HEK293T (cell line): Measurements from ENCODE around the gene IGFBP5.

Source experiments
- FOXA1 ChIP-seq: fragments of 450-650 bp; IDR thresholded peaks from 2 replicates; pipeline ENCODE4 v1.6.1; 2016; ENCODE audit warnings: mild to moderate bottlenecking
- SP1 ChIP-seq: fragments of 450-650 bp; IDR thresholded peaks from 2 replicates; pipeline ENCODE4 v1.6.1; 2017

- no peak for TF ChIP-seq SP1
- TF ChIP-seq FOXA1: no peak
These were observed 49.8 kb downstream of the IGFBP5 start for GRCh38 chr2:216645636-216645950.
